Ovary (tissue), 10 donors: ENCODE results near the gene CACFD1. TPM values are rescaled to one million over a fixed set of nuclear protein-coding genes. Genes with fewer than 3 reads are reported as not detected.

Experiments used
- DNase-seq, 5 donors: peaks; one replicate each; pipeline ENCODE4 v3.0.0-alpha.2; 2019 to 2020
- H3K27ac ChIP-seq, 2 donors: fragments of 200-600 bp; one replicate each; pipeline versions ENCODE4 v1.5.1 to v1.8.0; 2019 to 2022
- H3K27me3 ChIP-seq: fragments of 200-600 bp; one replicate; pipeline ENCODE4 v1.8.0; 2022
- H3K36me3 ChIP-seq: fragments of 200-600 bp; sonication (generic); one replicate; pipeline ENCODE4 v1.5.1; 2019
- H3K4me1 ChIP-seq: one replicate; pipeline ENCODE4 v1.8.1; 2013; ENCODE audit warnings: mild to moderate bottlenecking, moderate library complexity; ENCODE audit not compliant: insufficient read depth
- H3K4me3 ChIP-seq: fragments of 200-600 bp; sonication (generic); one replicate; pipeline ENCODE4 v1.5.1; 2017
- H3K9me3 ChIP-seq, 2 donors: fragments of 200-600 bp in 1 of 2; sonication (generic) in 1 of 2; one replicate each; pipeline versions ENCODE4 v1.5.1 to v1.8.1; 2013 to 2019; ENCODE audit warnings: mild to moderate bottlenecking in 1 of 2, moderate library complexity in 1 of 2
- CTCF ChIP-seq, 3 donors: fragments of 450-650 bp in 2 of 3; fragments of 200-600 bp in 1 of 3; IDR thresholded peaks; one replicate each; pipeline versions ENCODE4 v1.5.1 to v1.8.0; 2016 to 2022; ENCODE audit warnings: antibody characterized with exemption in 3 of 3, mild to moderate bottlenecking in 1 of 3
- EP300 ChIP-seq: sonication (generic); formaldehyde crosslinking; IDR thresholded peaks from one replicate; pipeline ENCODE4 v1.6.1; 2017; ENCODE audit warnings: antibody characterized with exemption
- POLR2A ChIP-seq: fragments of 450-650 bp; IDR thresholded peaks from one replicate; pipeline ENCODE4 v1.6.1; 2017; ENCODE audit warnings: antibody characterized with exemption, mild to moderate bottlenecking, moderate library complexity
- WGBS, 3 donors: extraction: QIAGEN DNeasy Blood & Tissue Kit in 1 of 3; methylation state at CpG; one replicate each; pipeline versions ENCODE4 v1.1.5 to v1.1.7; 2013 to 2017; 5-methylcytosine and 5-hydroxymethylcytosine counted together
- intact Hi-C, 4 donors: fragments of 100-400 bp; cut with DNase I; formaldehyde crosslinking; loops; one replicate each; pipeline versions ENCODE4 v1.11.0 to v1.15.1; 2022 to 2023
- long read RNA-seq, 3 donors: library from polyadenylated mRNA in 2 of 3; unstranded in 2 of 3; transcript quantifications; one replicate each; pipeline ENCODE4 v2.0.0 and lab custom pipeline, GENCODE V29; 2021 to 2026
- polyA plus RNA-seq, 2 donors: library from polyadenylated mRNA; stranded (reverse); fragments of 200-250 nt in 1 of 2; fragments of 350-450 nt in 1 of 2; fragmentation: Illumina TruSeq in 1 of 2; extraction: RNeasy Lipid Tissue Mini Kit (QIAGEN cat#74804) in 1 of 2; gene quantifications; one replicate each; pipeline ENCODE4 v1.2.3, GENCODE V29; 2013 to 2014
- total RNA-seq, 7 donors: library from RNA; depleted of rRNA in 2 of 7; stranded (reverse); fragments of >200 nt in 2 of 7; fragmentation: NEBNext Ultra II Directional in 3 of 7; extraction: Animal tissue kit (Norgen Biotek cat#: 25700) in 3 of 7; gene quantifications; one replicate each; pipeline versions ENCODE4 v1.1.0 to v1.2.4, GENCODE V29; 2016 to 2023
- donor health status: DM: no; HTN: no; CAD: no; lungs with moderate emphysema.
- donor health status: DM: no; HTN: no; CAD: no.
- donor health status: Bipolar disorder and iron deficiency.
- donor health status: DM: yes; HTN: yes; CAD: no.
- donor health status: DM: no; HTN: no; CAD: no.
- donor health status: DM: yes; HTN: yes; CAD: no.

The CACFD1 gene
- total RNA-seq, result 10 to 100 TPM in 6 of 7 donors, 1 to 10 TPM in 1; 8.2 to 23.4 (median 18.6) TPM
- 10 to 100 TPM in 1 of 2 donors, 1 to 10 TPM in 1; 1.6 to 16.0 TPM for polyA plus RNA-seq
- long read RNA-seq, donor 1, transcript CACFD1-202 (5 exons, 2,794 nt), result major isoform, 115 of 240 reads
- long read RNA-seq, donor 1, transcript CACFD1-201 (4 exons, 2,688 nt), result minor isoform, 41 of 240 reads
- long read RNA-seq, donor 1, partial matches to known transcripts, result 63 of 240 reads
- long read RNA-seq, donor 1, other reads (novel, unspliced or antisense), result 21 of 240 reads
- long read RNA-seq, donor 2, transcript CACFD1-202 (5 exons, 2,794 nt), result major isoform, 9 of 12 reads
- long read RNA-seq, donor 2, partial matches to known transcripts, result 0 of 12 reads
- long read RNA-seq, donor 2, other reads (novel, unspliced or antisense), result 0 of 12 reads
- long read RNA-seq, donor 3, transcript CACFD1-202 (5 exons, 2,794 nt), result major isoform, 41 of 77 reads
- long read RNA-seq, donor 3, transcript CACFD1-201 (4 exons, 2,688 nt), result minor isoform, 9 of 77 reads
- long read RNA-seq, donor 3, partial matches to known transcripts, result 5 of 77 reads
- long read RNA-seq, donor 3, other reads (novel, unspliced or antisense), result 22 of 77 reads

- peak; percentile 97 to 98 (median 98) for DNase-seq
- TF ChIP-seq EP300 (no peak), POLR2A (peak; percentile 83), CTCF (IDR thresholded peaks at IDR 0.05) (peak in 1 of 3 donors; percentile 27)
- H3K9me3 ChIP-seq, result no peaks in the 10 kb centered on the region
- WGBS, 3 donors, result 1% methylated on average over 55 to 86 of the region's 86 CpGs
- H3K27ac ChIP-seq, result peak within 1 kb of the TSS; percentile 79 to 97
- intact Hi-C loops, result no loop called here
- peak within 1 kb of the TSS; percentile 59 for H3K4me3 ChIP-seq
- H3K4me1 ChIP-seq, result peaks cover 3% of the 10 kb centered on the region
- H3K36me3 ChIP-seq, result no peaks in the 10 kb centered on the region
- H3K27me3 ChIP-seq, result no peaks in the 10 kb centered on the region
Observed at GRCh38 chr9:133459476-133460404, at the start of gene CACFD1. Gene CACFD1, plus strand, starts transcription at chr9:133459978. Its CDS starts 89 bp downstream, at chr9:133460067.

GRCh38 chr9:133415170-133415569 lies 44.6 kb upstream of the CACFD1 start:
- TF ChIP-seq CTCF (IDR thresholded peaks at IDR 0.05) (no peak), POLR2A (no peak), EP300 (no peak)
- no peak for DNase-seq
- Histone ChIP-seq H3K27me3 (no peaks in the 10 kb centered on the region), H3K4me1 (peaks cover 3% of the 10 kb centered on the region), H3K4me3 (no peak overlapping the region), H3K27ac (no peak overlapping the region), H3K9me3 (no peaks in the 10 kb centered on the region), H3K36me3 (no peaks in the 10 kb centered on the region)
- 61 to 73% (median 64%) methylated on average over 1 of the region's 1 CpG for WGBS, 3 donors
- intact Hi-C loops, result no loop called here

GRCh38 chr9:133417541-133418461 lies 42.0 kb upstream of the CACFD1 start, which contains the start of gene REXO4:
Gene REXO4, minus strand, starts transcription at chr9:133418010. Its CDS starts 166 bp downstream, at chr9:133417844.
- H3K36me3 ChIP-seq, result no peaks in the 10 kb centered on the region
- intact Hi-C loops, result no loop called here
- no peaks in the 10 kb centered on the region for H3K27me3 ChIP-seq
- H3K4me1 ChIP-seq, result peaks cover 3% of the 10 kb centered on the region
- WGBS, 3 donors, result 1 to 2% (median 1%) methylated on average over 70 to 75 of the region's 75 CpGs
- peak within 1 kb of the TSS; percentile 70 to 75 for H3K27ac ChIP-seq
- DNase-seq, result peak; percentile 79 to 90 (median 82)
- TF ChIP-seq EP300 (no peak), POLR2A (peak; percentile 44), CTCF (IDR thresholded peaks at IDR 0.05) (peak in 1 of 3 donors; percentile 26)
- H3K4me3 ChIP-seq, result peak within 1 kb of the TSS; percentile 68
- H3K9me3 ChIP-seq, result no peaks in the 10 kb centered on the region
